Endodermal cell (in vitro differentiated cells): ENCODE results near the gene TTC31. TPM values are rescaled to one million over a fixed set of nuclear protein-coding genes. Genes with fewer than 3 reads are reported as not detected.

Experiments used
- DNase-seq: peaks from one replicate; pipeline ENCODE4 v3.0.0-alpha.2; 2017
- H3K27ac ChIP-seq: 2 replicates; pipeline ENCODE4 v1.5.1; 2013; ENCODE audit warnings: mild to moderate bottlenecking, low read depth, low read length, moderate library complexity
- H3K27me3 ChIP-seq: 2 replicates; pipeline ENCODE4 v1.6.1; 2013; ENCODE audit warnings: mild to moderate bottlenecking, low read length, moderate library complexity; ENCODE audit not compliant: insufficient read depth, control insufficient read depth, poor library complexity, severe bottlenecking
- H3K36me3 ChIP-seq: 2 replicates; pipeline ENCODE4 v1.7.0; 2013; ENCODE audit warnings: mild to moderate bottlenecking, low read length, moderate library complexity; ENCODE audit not compliant: control insufficient read depth, insufficient read depth
- H3K4me1 ChIP-seq: one replicate; pipeline ENCODE4 v1.7.0; 2013; ENCODE audit warnings: low read length; ENCODE audit not compliant: control insufficient read depth, insufficient read depth
- H3K4me3 ChIP-seq: 2 replicates; pipeline ENCODE4 v1.5.1; 2013; ENCODE audit warnings: mild to moderate bottlenecking, low read length, moderate library complexity
- H3K9ac ChIP-seq: 2 replicates; pipeline ENCODE4 v1.6.1; 2013; ENCODE audit warnings: mild to moderate bottlenecking, low read length, moderate library complexity; ENCODE audit not compliant: poor library complexity, severe bottlenecking; ENCODE audit errors: extremely low read depth
- H3K9me3 ChIP-seq: 2 replicates; pipeline ENCODE4 v1.6.1; 2013; ENCODE audit warnings: mild to moderate bottlenecking, low read length, moderate library complexity; ENCODE audit not compliant: control insufficient read depth
- H3K27ac Mint-ChIP-seq: 2 replicates; pipeline ENCODE4 v1.8.0; 2020; ENCODE audit warnings: mixed read lengths
- H3K27me3 Mint-ChIP-seq: 2 replicates; pipeline ENCODE4 v1.8.0; 2021; ENCODE audit warnings: mild to moderate bottlenecking, mixed read lengths; ENCODE audit not compliant: insufficient read depth
- H3K36me3 Mint-ChIP-seq: 2 replicates; pipeline ENCODE4 v1.8.0; 2020; ENCODE audit warnings: low read depth, mixed read lengths
- H3K4me1 Mint-ChIP-seq: 2 replicates; pipeline ENCODE4 v1.8.0; 2020; ENCODE audit warnings: mixed read lengths
- H3K4me3 Mint-ChIP-seq: 2 replicates; pipeline ENCODE4 v1.8.0; 2020; ENCODE audit warnings: mild to moderate bottlenecking, moderate library complexity, mixed read lengths
- H3K9me3 Mint-ChIP-seq: 2 replicates; pipeline ENCODE4 v1.8.0; 2020; ENCODE audit warnings: mild to moderate bottlenecking, mixed read lengths
- CTCF ChIP-seq: fragments of 200-600 bp; sonication (generic); conservative IDR thresholded peaks from 2 replicates; pipeline ENCODE4 v1.5.0; 2021; ENCODE audit warnings: antibody characterized with exemption, mild to moderate bottlenecking
- WGBS, 2 experiments: methylation state at CpG; one replicate each; pipeline versions ENCODE4 v1.1.5 to v1.1.7; 2013; ENCODE audit warnings: missing lambda C conversion rate in 2 of 2, mixed read lengths in 1 of 2; ENCODE audit not compliant: insufficient coverage in 1 of 2, insufficient read length in 1 of 2; 5-methylcytosine and 5-hydroxymethylcytosine counted together
- total RNA-seq, 2 donors: library from RNA; stranded (reverse); fragmentation: NEBNext Ultra II Directional in 1 of 2; extraction: Animal tissue kit (Norgen Biotek cat#: 25700) in 1 of 2; gene quantifications; 2 replicates in 1 of 2; 3 replicates in 1 of 2; pipeline ENCODE4 v1.2.1, GENCODE V29; 2021

The TTC31 gene
- total RNA-seq, 2 donors from 2014 or later = 31.5 to 32.4 TPM

GRCh38 chr2:74491648-74492544, 9.0 kb downstream of the TTC31 start:
- WGBS, 2 experiments = 90 to 91% methylated on average over 10 to 12 of the region's 12 CpGs
- Mint-ChIP-seq H3K9me3 (no peaks in the 10 kb centered on the region), H3K27me3 (peaks cover 20% of the 10 kb centered on the region), H3K27ac (no peak overlapping the region), H3K4me3 (no peak overlapping the region), H3K4me1 (no peaks in the 10 kb centered on the region), H3K36me3 (peaks cover 37% of the 10 kb centered on the region)
- Histone ChIP-seq H3K27ac (no peak overlapping the region), H3K4me1 (no peaks in the 10 kb centered on the region), H3K27me3 (peaks cover 14% of the 10 kb centered on the region), H3K4me3 (no peak overlapping the region), H3K9ac (no peak overlapping the region), H3K9me3 (no peaks in the 10 kb centered on the region), H3K36me3 (peaks cover 30% of the 10 kb centered on the region)
- TF ChIP-seq CTCF = no peak
- DNase-seq = no peak

GRCh38 chr2:74493546-74493945, 10.7 kb downstream of the TTC31 start:
- H3K4me1 Mint-ChIP-seq = peaks cover 7% of the 10 kb centered on the region
- Histone ChIP-seq H3K4me3 (no peak overlapping the region), H3K27ac (no peak overlapping the region), H3K4me1 (no peaks in the 10 kb centered on the region), H3K36me3 (peaks cover 29% of the 10 kb centered on the region), H3K9me3 (no peaks in the 10 kb centered on the region), H3K27me3 (peaks cover 31% of the 10 kb centered on the region), H3K9ac (no peak overlapping the region)
- no peak for DNase-seq
- H3K36me3 Mint-ChIP-seq = peaks cover 35% of the 10 kb centered on the region
- no peak overlapping the region for H3K27ac Mint-ChIP-seq
- H3K9me3 Mint-ChIP-seq = no peaks in the 10 kb centered on the region
- H3K27me3 Mint-ChIP-seq = peaks cover 37% of the 10 kb centered on the region
- WGBS, 2 experiments = 90 to 100% methylated on average over 2 to 3 of the region's 3 CpGs
- no peak overlapping the region for H3K4me3 Mint-ChIP-seq
- no peak for TF ChIP-seq CTCF

GRCh38 chr2:74495440-74495839, 12.6 kb downstream of the TTC31 start:
- Mint-ChIP-seq H3K36me3 (peaks cover 35% of the 10 kb centered on the region), H3K4me1 (peaks cover 13% of the 10 kb centered on the region), H3K9me3 (no peaks in the 10 kb centered on the region), H3K27ac (no peak overlapping the region), H3K4me3 (no peak overlapping the region), H3K27me3 (peaks cover 56% of the 10 kb centered on the region)
- 86% methylated on average over 1 of the region's 1 CpG; no CpG with 5 or more reads in 1 of the 2 experiments for WGBS, 2 experiments
- TF ChIP-seq CTCF = no peak
- Histone ChIP-seq H3K4me1 (no peaks in the 10 kb centered on the region), H3K36me3 (peaks cover 29% of the 10 kb centered on the region), H3K9ac (no peak overlapping the region), H3K27ac (no peak overlapping the region), H3K27me3 (peaks cover 50% of the 10 kb centered on the region), H3K9me3 (no peaks in the 10 kb centered on the region), H3K4me3 (no peak overlapping the region)
- no peak for DNase-seq
